CD4-positive, CD25-positive, alpha-beta regulatory T cell (primary cell): ENCODE results near the gene PAGE2. TPM values are rescaled to one million over a fixed set of nuclear protein-coding genes. Genes with fewer than 3 reads are reported as not detected.

Experiments used
- ATAC-seq, 2 donors: fragments of 150-1000 bp; cut with Tn5 transposase; one replicate each; pipeline ENCODE4 v1.10.0; 2021; ENCODE audit warnings: low read depth in 2 of 2, moderate number of reproducible peaks in 2 of 2, moderate library complexity in 1 of 2
- DNase-seq, 3 donors: peaks; one replicate each; pipeline versions ENCODE4 v3.0.0 to v3.0.0-alpha.2; 2012 to 2022; ENCODE audit warnings: mixed read lengths in 1 of 3
- H3K27ac ChIP-seq: one replicate; pipeline ENCODE4 v1.7.0; 2013; ENCODE audit warnings: mild to moderate bottlenecking, low read length; ENCODE audit not compliant: insufficient read depth, poor library complexity, severe bottlenecking
- H3K27me3 ChIP-seq: one replicate; pipeline ENCODE4 v1.7.0; 2013; ENCODE audit warnings: low read length; ENCODE audit not compliant: control insufficient read depth, insufficient read depth
- H3K36me3 ChIP-seq: one replicate; pipeline ENCODE4 v1.7.0; 2013; ENCODE audit warnings: mild to moderate bottlenecking, low read length, moderate library complexity; ENCODE audit not compliant: control insufficient read depth, insufficient read depth
- H3K4me1 ChIP-seq: 2 replicates; pipeline ENCODE4 v1.7.0; 2013; ENCODE audit warnings: mild to moderate bottlenecking, low read length; ENCODE audit not compliant: insufficient read depth, control insufficient read depth, poor library complexity, severe bottlenecking
- H3K4me3 ChIP-seq: one replicate; pipeline ENCODE4 v1.7.0; 2013; ENCODE audit warnings: low read depth, mild to moderate bottlenecking, low read length, moderate library complexity
- H3K9me3 ChIP-seq, 2 experiments: 1 replicate in 1 of 2; 2 replicates in 1 of 2; pipeline ENCODE4 v1.7.0; 2013; ENCODE audit warnings: low read length in 2 of 2, mild to moderate bottlenecking in 1 of 2, moderate library complexity in 1 of 2; ENCODE audit not compliant: control insufficient read depth in 2 of 2
- H3K27ac Mint-ChIP-seq, 3 donors: one replicate each; pipeline ENCODE4 v1.8.0; 2020 to 2022; ENCODE audit warnings: mild to moderate bottlenecking in 3 of 3, mixed read lengths in 3 of 3, moderate library complexity in 2 of 3
- H3K27me3 Mint-ChIP-seq: one replicate; pipeline ENCODE4 v1.8.0; 2022; ENCODE audit warnings: mild to moderate bottlenecking, mixed read lengths
- H3K36me3 Mint-ChIP-seq: one replicate; pipeline ENCODE4 v1.8.0; 2020; ENCODE audit warnings: mixed read lengths
- H3K4me1 Mint-ChIP-seq, 4 donors: one replicate each; pipeline ENCODE4 v1.8.0; 2020 to 2022; ENCODE audit warnings: mixed read lengths in 4 of 4, mild to moderate bottlenecking in 1 of 4
- H3K4me3 Mint-ChIP-seq, 4 donors: one replicate each; pipeline ENCODE4 v1.8.0; 2020 to 2022; ENCODE audit warnings: mild to moderate bottlenecking in 4 of 4, mixed read lengths in 4 of 4, moderate library complexity in 3 of 4
- H3K9me3 Mint-ChIP-seq, 7 donors: one replicate each; pipeline ENCODE4 v1.8.0; 2020 to 2022; ENCODE audit warnings: mixed read lengths in 7 of 7, mild to moderate bottlenecking in 3 of 7, moderate library complexity in 2 of 7
- polyA plus RNA-seq, 4 donors: library from polyadenylated mRNA; unstranded; fragments of 300-500 nt; fragmentation: Illumina TruSeq; gene quantifications; one replicate each; pipeline ENCODE4 v1.2.3, GENCODE V29; 2021
- total RNA-seq: library from RNA; stranded (reverse); gene quantifications from one replicate; pipeline ENCODE4 v1.2.3, GENCODE V29; 2022

The PAGE2 gene
- total and polyA plus RNA-seq, 5 donors from 2014 or later = not detected

DNA sequence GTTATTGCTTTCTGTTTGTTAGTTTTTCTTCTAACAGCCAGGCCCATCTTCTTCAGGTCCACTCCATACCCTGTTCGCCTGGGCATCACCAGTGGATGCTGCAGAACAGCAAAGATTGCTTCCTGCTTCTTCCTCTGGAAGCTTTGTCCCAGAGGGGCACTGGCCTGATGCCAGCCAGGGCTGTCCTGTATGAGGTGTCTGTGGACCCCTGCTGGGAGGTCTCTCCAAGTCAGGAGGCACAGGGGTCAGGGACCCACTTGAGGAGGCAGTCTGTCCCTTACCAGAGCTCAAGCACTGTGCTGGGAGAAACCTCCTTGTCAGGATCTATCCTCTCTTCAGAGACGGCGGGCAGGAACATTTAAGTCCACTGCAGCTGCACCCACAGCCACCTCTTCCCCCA lies 16.5 kb upstream of the PAGE2 start:
- peaks cover 4% of the 10 kb centered on the region for H3K36me3 Mint-ChIP-seq
- no peaks in the 10 kb centered on the region for H3K4me1 Mint-ChIP-seq
- ATAC-seq = no peak
- DNase-seq = no peak
- peaks cover 14% of the 10 kb centered on the region for H3K27me3 Mint-ChIP-seq
- no peaks in the 10 kb centered on the region for H3K36me3 ChIP-seq
- no peak overlapping the region for H3K27ac ChIP-seq
- no peak overlapping the region for H3K4me3 ChIP-seq
- no peaks in the 10 kb centered on the region for H3K9me3 ChIP-seq
- no peaks in the 10 kb centered on the region for H3K4me1 ChIP-seq
- peaks cover 0 to 2% (median 0%) of the 10 kb centered on the region in 7 donors for H3K9me3 Mint-ChIP-seq
- no peak overlapping the region for H3K4me3 Mint-ChIP-seq
- H3K27ac Mint-ChIP-seq = no peak overlapping the region
- no peaks in the 10 kb centered on the region for H3K27me3 ChIP-seq

GRCh38 chrX:55074851-55075467 lies 13.9 kb upstream of the PAGE2 start, which contains the start of gene PAGE2B:
PAGE2B (plus strand) TSS chrX:55075030; CDS start chrX:55076042, 1,012 bp downstream.
- no peak within 1 kb of the TSS for H3K4me3 ChIP-seq
- no peaks in the 10 kb centered on the region for H3K4me1 Mint-ChIP-seq
- H3K4me1 ChIP-seq = no peaks in the 10 kb centered on the region
- H3K27me3 Mint-ChIP-seq = peaks cover 11% of the 10 kb centered on the region
- H3K27ac ChIP-seq = no peak within 1 kb of the TSS
- peaks cover 2% of the 10 kb centered on the region for H3K36me3 Mint-ChIP-seq
- no peak for ATAC-seq
- H3K9me3 Mint-ChIP-seq = peaks cover 0 to 1% (median 0%) of the 10 kb centered on the region in 7 donors
- no peaks in the 10 kb centered on the region for H3K36me3 ChIP-seq
- H3K4me3 Mint-ChIP-seq = no peak within 1 kb of the TSS
- H3K27ac Mint-ChIP-seq = no peak within 1 kb of the TSS
- DNase-seq = no peak
- H3K27me3 ChIP-seq = no peaks in the 10 kb centered on the region
- H3K9me3 ChIP-seq = no peaks in the 10 kb centered on the region

DNA sequence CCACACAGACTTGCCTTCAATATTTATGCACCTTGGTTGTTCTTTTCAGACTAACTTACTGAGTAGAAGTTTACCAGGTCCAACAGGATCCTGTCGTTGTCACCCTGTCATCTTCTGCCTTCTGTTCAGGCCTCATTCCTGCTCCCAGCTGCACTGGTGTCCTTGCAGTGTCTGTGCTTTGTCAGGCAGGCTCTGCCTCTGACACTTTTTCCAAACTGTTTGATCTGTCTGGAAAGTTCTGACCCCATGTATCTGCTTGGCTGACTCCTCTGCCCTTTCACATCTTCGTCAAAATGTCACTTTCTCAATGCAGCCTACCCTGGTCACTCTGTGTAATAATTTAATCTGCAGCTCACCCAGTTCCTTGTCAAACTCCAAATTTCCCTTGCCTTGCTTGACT lies 9.9 kb downstream of the PAGE2 start:
- DNase-seq (no peak), ATAC-seq (no peak)
- Histone ChIP-seq H3K4me3 (no peak overlapping the region), H3K4me1 (no peaks in the 10 kb centered on the region), H3K27me3 (no peaks in the 10 kb centered on the region), H3K27ac (no peak overlapping the region), H3K36me3 (no peaks in the 10 kb centered on the region), H3K9me3 (no peaks in the 10 kb centered on the region)
- H3K27me3 Mint-ChIP-seq = peaks cover 4% of the 10 kb centered on the region
- H3K36me3 Mint-ChIP-seq = no peaks in the 10 kb centered on the region
- no peak overlapping the region for H3K27ac Mint-ChIP-seq
- H3K4me1 Mint-ChIP-seq = no peaks in the 10 kb centered on the region
- H3K9me3 Mint-ChIP-seq = no peaks in the 10 kb centered on the region
- H3K4me3 Mint-ChIP-seq = no peak overlapping the region

DNA sequence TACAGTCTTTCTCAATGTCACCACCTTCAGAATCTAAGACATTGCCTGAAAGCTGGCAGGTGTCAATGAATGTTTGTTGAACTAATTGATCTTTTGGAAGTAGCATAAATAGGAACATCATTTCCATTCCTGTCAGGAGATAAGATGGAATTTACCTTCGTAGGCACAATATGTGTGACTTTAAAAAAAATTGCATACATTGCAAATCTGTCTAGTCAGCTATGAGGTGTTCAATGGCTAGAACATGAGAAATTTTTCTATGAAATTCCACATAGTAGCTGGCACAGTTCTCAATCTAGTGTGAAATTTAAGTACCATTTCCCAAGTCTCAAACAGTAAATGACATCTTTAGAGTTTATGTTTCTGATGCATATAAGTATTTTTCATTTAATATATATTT lies 10.3 kb downstream of the PAGE2 start:
- peaks cover 4% of the 10 kb centered on the region for H3K27me3 Mint-ChIP-seq
- Histone ChIP-seq H3K9me3 (no peaks in the 10 kb centered on the region), H3K4me1 (no peaks in the 10 kb centered on the region), H3K27ac (no peak overlapping the region), H3K36me3 (no peaks in the 10 kb centered on the region), H3K27me3 (no peaks in the 10 kb centered on the region), H3K4me3 (no peak overlapping the region)
- H3K4me3 Mint-ChIP-seq = no peak overlapping the region
- ATAC-seq (no peak), DNase-seq (no peak)
- no peaks in the 10 kb centered on the region for H3K4me1 Mint-ChIP-seq
- H3K9me3 Mint-ChIP-seq = no peaks in the 10 kb centered on the region
- no peaks in the 10 kb centered on the region for H3K36me3 Mint-ChIP-seq
- no peak overlapping the region for H3K27ac Mint-ChIP-seq

DNA sequence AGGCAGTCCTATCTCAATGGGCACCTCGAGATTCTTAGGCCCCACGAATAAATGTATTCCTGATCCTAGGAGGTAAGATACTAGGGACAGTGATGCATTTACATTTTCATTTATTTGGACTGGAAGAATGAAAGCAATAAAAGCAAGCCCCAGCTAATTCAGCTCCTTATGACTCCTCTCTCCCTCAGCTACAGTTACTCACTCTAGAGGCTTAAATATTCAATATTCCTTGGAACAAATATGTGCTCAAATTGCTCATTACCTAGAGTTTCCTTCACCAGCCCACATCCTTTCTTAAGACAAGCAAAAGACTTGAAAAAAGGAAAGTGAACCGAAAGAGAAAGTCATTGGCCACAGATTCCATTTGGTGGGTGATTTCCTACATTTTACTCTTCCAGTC lies 13.9 kb downstream of the PAGE2 start:
- H3K27me3 Mint-ChIP-seq = no peaks in the 10 kb centered on the region
- no peaks in the 10 kb centered on the region for H3K36me3 ChIP-seq
- no peak overlapping the region for H3K27ac Mint-ChIP-seq
- H3K4me1 Mint-ChIP-seq = no peaks in the 10 kb centered on the region
- no peak overlapping the region for H3K27ac ChIP-seq
- H3K9me3 ChIP-seq = no peaks in the 10 kb centered on the region
- ATAC-seq (no peak), DNase-seq (no peak)
- H3K4me3 Mint-ChIP-seq = no peak overlapping the region
- no peaks in the 10 kb centered on the region for H3K4me1 ChIP-seq
- H3K9me3 Mint-ChIP-seq = no peaks in the 10 kb centered on the region
- no peaks in the 10 kb centered on the region for H3K36me3 Mint-ChIP-seq
- H3K4me3 ChIP-seq = no peak overlapping the region
- no peaks in the 10 kb centered on the region for H3K27me3 ChIP-seq

GRCh38 chrX:55107262-55107661 lies 18.4 kb downstream of the PAGE2 start:
- H3K9me3 Mint-ChIP-seq = no peaks in the 10 kb centered on the region

GRCh38 chrX:55107911-55108310 lies 19.1 kb downstream of the PAGE2 start:
- no peak overlapping the region for H3K4me3 Mint-ChIP-seq
- no peaks in the 10 kb centered on the region for H3K9me3 Mint-ChIP-seq
- H3K27me3 Mint-ChIP-seq = no peaks in the 10 kb centered on the region
- no peaks in the 10 kb centered on the region for H3K4me1 Mint-ChIP-seq
- Histone ChIP-seq H3K27me3 (no peaks in the 10 kb centered on the region), H3K36me3 (no peaks in the 10 kb centered on the region), H3K9me3 (no peaks in the 10 kb centered on the region), H3K27ac (no peak overlapping the region), H3K4me3 (no peak overlapping the region), H3K4me1 (no peaks in the 10 kb centered on the region)
- no peak for ATAC-seq
- no peak overlapping the region for H3K27ac Mint-ChIP-seq
- H3K36me3 Mint-ChIP-seq = no peaks in the 10 kb centered on the region
- DNase-seq = no peak

More at GRCh38 chrX:55107262-55107661, 18.4 kb downstream of the PAGE2 start:
- H3K36me3 Mint-ChIP-seq = no peaks in the 10 kb centered on the region
- H3K36me3 ChIP-seq = no peaks in the 10 kb centered on the region
- H3K9me3 ChIP-seq = no peaks in the 10 kb centered on the region
- no peaks in the 10 kb centered on the region for H3K4me1 ChIP-seq
- no peak overlapping the region for H3K4me3 ChIP-seq
- no peak overlapping the region for H3K27ac ChIP-seq
- H3K27me3 ChIP-seq = no peaks in the 10 kb centered on the region
- ATAC-seq = no peak
- H3K4me1 Mint-ChIP-seq = no peaks in the 10 kb centered on the region
- no peaks in the 10 kb centered on the region for H3K27me3 Mint-ChIP-seq
- H3K27ac Mint-ChIP-seq = no peak overlapping the region
- no peak for DNase-seq
- no peak overlapping the region for H3K4me3 Mint-ChIP-seq

DNA sequence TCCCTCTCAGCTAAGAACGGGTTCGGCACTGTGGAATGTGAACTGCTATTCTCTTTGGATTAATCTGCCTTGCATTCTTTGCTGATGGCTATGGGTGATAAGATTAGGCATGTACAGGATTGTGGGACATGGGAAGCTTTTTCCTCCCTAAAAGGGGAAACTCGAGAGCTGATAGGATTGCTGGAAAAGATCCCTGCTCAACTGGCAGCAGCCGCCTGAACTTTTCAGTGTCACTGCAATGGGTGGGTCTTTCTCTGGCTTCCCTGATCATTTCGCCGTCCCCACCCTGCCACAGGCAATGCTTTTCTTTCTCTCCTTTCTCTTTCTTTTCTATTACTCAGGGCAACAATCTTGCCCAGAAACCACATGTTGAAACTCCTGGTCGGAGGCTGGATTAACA lies 20.5 kb downstream of the PAGE2 start:
- no peaks in the 10 kb centered on the region for H3K27me3 Mint-ChIP-seq
- H3K27ac Mint-ChIP-seq = no peak overlapping the region
- no peaks in the 10 kb centered on the region for H3K36me3 Mint-ChIP-seq
- ATAC-seq (no peak), DNase-seq (no peak)
- H3K4me1 Mint-ChIP-seq = no peaks in the 10 kb centered on the region
- no peaks in the 10 kb centered on the region for H3K4me1 ChIP-seq
- H3K27ac ChIP-seq = no peak overlapping the region
- H3K4me3 ChIP-seq = no peak overlapping the region
- no peaks in the 10 kb centered on the region for H3K36me3 ChIP-seq
- no peaks in the 10 kb centered on the region for H3K27me3 ChIP-seq
- no peaks in the 10 kb centered on the region for H3K9me3 Mint-ChIP-seq
- H3K9me3 ChIP-seq = no peaks in the 10 kb centered on the region
- H3K4me3 Mint-ChIP-seq = no peak overlapping the region
